GM20431 (cell line): ENCODE results near the gene HSPA12A.

ENCODE experiments used
- in situ Hi-C: fragments of 300-500 bp; cut with MseI, MboI; formaldehyde crosslinking; loops from one replicate; pipeline ENCODE4 v1.15.0; 2020; ENCODE audit warnings: low sequenced_read_pairs; ENCODE audit not compliant: unreplicated experiment

The HSPA12A gene

DNA sequence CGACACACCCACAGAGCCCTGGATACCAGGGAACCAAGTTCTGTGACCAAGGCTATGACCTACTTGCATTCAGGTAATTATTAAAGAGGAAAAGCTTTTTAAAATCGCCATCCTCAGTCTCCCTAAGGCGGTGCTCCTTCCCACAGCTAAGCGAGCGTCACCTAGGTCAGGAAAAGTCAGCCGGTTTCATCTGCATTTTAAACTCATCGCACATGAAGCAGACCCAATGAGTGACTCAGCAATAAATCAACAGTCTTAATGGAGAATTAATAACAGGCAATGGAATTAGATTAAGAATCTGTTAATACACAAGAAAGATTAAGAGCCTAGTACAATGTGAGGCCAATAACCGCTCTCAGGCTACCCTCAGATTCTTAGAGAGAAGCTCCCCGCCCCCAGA is 59.2 kb downstream of the HSPA12A start:
- in situ Hi-C loops: loop anchor here (10.0 to 25.0 kb wide), 2 partner anchors 102 to 479 kb away; no protein-coding TSS in a partner anchor

- in situ Hi-C loops: loop anchor here (25.0 kb wide), 1 partner anchor 483 kb away; no protein-coding TSS in a partner anchor
Observed at GRCh38 chr10:116679351-116679750, 63.0 kb downstream of the HSPA12A start.

GRCh38 chr10:116676633-116677032 is 65.7 kb downstream of the HSPA12A start:
- in situ Hi-C loops: loop anchor here (25.0 kb wide), 1 partner anchor 486 kb away; no protein-coding TSS in a partner anchor

DNA sequence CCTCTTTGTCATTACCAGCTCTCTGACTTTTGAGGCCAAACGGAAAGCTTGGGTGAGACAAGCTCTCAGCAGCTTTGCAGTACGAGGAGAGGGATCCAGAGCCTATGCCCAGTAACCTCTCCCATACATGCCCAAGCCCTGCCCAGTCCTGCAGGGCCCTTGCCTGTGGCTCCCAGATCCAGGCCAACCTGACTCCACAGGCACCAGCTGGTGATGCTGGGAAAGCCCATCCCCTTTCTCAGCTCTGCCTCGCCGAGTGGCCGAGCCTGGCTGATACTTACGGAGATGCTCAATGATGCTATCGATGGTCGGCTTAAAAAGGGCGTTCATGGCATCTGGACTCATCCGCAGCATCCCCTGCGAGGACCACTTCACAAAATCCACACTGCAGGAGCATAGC is 66.2 kb downstream of the HSPA12A start:
- in situ Hi-C loops: loop anchor here (25.0 kb wide), 1 partner anchor 486 kb away; no protein-coding TSS in a partner anchor

DNA sequence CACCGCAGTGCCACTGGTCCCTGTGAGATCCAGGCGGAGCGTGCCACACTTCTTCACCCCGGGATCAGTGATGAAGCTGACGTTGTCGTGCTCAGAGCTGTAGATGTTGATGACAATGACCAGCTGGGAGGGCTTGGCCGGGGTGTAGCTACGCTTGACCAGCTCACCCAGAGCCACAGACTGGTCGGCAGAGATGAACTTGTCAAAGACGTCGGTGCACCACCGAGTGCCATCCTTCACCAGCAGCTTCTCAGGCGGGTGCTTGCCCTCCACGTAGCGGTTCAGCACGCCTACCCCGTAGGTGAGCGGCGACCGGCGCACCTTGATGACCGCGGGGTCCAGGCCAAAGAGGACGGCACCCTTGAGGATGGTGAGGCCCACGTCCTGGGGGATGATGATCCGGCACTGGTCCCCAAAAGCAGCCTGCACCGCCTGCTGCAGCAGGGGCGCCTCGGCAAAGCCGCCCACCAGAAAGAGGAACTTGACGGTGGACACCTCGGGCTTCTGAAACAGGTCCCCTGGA is 67.4 kb downstream of the HSPA12A start:
- in situ Hi-C loops: loop anchor here (25.0 kb wide), 1 partner anchor 487 kb away; no protein-coding TSS in a partner anchor

- in situ Hi-C loops: no loop called here
Observed at GRCh38 chr10:116673866-116674265, 68.5 kb downstream of the HSPA12A start.

DNA sequence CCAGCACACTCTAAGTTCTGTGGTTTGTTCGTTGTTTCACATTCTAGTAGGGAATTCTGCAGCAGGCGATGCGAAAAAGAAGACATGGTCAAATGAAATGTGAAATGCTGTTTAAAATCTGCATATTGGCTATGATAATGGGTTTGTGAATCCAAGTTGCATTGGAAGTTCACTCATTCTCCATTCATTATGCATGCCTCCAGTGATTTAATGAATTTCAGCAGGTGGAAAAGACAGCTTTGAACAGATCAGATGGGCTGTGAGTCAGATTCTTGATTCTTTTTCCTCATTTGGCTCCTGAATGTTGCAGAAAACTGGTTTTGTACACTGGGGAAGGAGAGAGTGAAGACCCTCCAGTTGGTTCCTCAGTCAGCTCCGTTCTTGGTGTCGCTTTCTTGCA is 69.5 kb downstream of the HSPA12A start:
- in situ Hi-C loops: no loop called here

GRCh38 chr10:116671274-116671926 is 71.0 kb downstream of the HSPA12A start:
- in situ Hi-C loops: no loop called here

GRCh38 chr10:116670706-116671105 is 71.7 kb downstream of the HSPA12A start:
- in situ Hi-C loops: no loop called here

GRCh38 chr10:116669832-116670644 is 72.3 kb downstream of the HSPA12A start:
- in situ Hi-C loops: no loop called here

DNA sequence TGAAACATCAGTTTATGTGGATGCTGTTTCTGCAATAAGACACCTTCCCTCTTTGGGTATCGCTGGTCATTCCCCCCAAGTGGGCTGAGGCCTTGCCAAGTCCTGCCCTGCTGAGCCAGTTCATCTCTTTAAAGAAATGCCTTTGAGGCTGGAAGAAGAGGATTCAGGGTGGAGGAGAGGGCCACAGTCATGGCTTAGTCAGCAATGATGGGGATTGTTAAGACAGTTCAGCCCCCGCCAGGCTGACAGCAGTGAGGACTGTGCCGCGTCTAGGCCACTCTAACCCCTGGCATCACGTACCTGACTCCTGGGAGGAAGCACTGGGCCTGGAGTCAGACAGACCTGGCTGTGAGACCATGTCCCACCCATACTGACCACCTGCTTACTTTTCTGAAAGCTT is 73.3 kb downstream of the HSPA12A start:
- in situ Hi-C loops: no loop called here

- in situ Hi-C loops: no loop called here
Observed at GRCh38 chr10:116668446-116668845, 73.9 kb downstream of the HSPA12A start.

DNA sequence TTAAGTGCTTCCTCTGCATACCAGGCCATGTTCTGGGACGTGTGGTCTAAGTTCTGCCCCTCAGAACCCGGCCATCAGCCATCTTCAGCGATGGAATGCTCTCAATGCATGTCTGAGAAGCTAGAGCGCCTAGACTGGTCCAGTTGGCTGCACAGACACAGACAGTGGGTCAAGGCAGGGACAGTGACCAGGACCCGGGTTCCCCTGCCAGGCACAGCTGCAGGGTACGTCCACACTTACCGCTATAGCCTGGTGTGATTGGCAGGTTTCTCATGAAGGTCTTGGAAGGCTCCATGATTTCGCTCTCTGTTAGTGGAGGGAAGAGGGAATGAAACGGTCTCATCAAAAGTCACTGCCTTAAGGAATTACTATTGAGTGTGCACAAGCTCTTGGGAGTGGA is 74.3 kb downstream of the HSPA12A start:
- in situ Hi-C loops: no loop called here

- in situ Hi-C loops: no loop called here
Observed at GRCh38 chr10:116667484-116667883, 74.9 kb downstream of the HSPA12A start.

- in situ Hi-C loops: no loop called here
Observed at GRCh38 chr10:116665541-116666125, 76.7 kb downstream of the HSPA12A start.

DNA sequence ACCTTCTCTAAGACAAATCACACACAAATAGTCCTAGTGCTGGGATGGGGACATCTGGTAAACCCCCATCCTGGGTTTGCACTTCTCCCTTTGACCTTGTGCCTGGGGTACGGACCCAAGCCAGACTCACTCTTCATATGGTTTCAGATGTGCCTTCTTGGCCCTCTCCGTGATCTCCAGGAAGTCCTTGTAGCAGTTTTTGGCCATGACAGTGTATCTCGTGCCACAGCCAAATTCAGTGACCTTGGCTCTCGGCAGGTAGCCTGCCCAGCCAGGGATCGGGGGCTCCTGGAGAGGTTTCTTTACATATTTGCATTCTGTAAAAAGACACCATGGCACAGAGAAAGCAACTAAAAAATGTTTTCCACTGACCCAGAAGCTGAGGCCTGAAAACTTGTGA is 77.7 kb downstream of the HSPA12A start:
- in situ Hi-C loops: no loop called here

DNA sequence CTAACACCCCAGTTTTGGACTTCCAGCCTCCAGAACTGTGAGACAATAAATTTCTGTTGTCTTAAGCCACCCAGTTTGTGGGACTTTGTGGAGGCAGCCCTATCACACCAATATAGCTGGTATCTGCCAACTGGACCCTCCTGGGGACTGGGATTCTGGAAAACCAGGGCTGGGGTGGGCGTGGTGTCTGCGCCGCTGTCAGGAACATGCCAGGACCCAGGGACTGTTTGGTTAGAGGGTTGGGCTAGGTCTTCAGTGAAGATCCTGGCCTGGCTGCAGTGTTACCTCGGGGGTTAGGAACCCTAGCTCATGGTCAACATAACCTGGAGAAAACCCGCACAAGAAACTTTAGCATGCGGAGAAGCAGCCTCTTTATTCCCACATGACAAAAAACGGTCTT is 79.0 kb downstream of the HSPA12A start:
- in situ Hi-C loops: no loop called here

DNA sequence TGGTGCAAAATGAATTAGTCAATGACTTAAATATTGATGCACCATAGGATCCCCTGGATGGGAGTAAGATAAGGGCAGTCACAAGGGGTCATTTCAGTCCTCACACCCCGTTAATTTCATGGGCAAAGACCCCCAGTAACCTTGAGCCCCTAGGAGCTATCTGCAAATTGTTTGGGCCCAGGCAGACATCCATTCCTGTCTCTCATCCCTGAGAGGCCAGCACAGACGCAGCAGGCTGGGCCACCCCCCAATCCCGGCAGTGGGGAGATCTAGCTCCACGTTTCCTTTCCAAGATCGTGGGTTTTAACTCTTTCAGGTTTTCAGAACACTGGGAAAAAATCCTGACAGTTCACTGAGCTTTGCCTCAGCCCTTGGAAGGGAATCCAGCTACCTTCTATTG is 81.5 kb downstream of the HSPA12A start:
- in situ Hi-C loops: no loop called here

GRCh38 chr10:116659049-116659670 is 83.2 kb downstream of the HSPA12A start:
- in situ Hi-C loops: no loop called here

DNA sequence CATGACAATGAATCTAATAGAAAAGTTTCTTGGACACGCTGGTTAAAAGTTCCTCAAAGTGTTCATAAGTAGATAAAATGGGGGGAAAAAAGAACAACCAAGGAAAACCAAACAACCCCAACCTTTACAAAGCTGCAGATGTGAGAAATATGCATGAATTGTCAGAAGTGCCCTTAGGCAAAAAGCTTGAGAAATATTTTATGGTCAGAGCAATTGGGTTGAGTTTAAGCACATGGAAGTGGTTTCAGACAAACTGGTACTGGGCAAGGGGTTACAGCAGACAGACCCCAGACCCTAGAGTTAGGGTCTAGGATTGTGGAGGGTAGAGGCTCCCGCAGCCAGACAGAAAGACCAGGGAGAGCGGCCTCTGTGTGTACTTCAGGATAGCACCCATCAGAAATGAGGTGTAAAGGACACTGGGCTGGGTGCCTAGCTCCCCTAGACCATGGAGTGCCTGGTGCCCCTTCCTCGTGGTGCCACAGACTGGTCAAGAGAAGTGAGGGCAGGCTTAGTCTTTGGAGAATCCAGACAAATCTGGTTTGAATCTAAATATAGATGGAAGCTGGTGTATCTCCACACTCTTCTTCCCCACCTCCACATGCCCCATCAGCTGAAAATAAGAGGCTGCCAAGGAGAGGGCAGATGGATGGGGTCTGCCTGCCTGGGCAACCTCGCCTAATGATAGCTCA is 84.4 kb downstream of the HSPA12A start:
- in situ Hi-C loops: no loop called here
